ENCODE measurements around the gene HMCN2.

DNA sequence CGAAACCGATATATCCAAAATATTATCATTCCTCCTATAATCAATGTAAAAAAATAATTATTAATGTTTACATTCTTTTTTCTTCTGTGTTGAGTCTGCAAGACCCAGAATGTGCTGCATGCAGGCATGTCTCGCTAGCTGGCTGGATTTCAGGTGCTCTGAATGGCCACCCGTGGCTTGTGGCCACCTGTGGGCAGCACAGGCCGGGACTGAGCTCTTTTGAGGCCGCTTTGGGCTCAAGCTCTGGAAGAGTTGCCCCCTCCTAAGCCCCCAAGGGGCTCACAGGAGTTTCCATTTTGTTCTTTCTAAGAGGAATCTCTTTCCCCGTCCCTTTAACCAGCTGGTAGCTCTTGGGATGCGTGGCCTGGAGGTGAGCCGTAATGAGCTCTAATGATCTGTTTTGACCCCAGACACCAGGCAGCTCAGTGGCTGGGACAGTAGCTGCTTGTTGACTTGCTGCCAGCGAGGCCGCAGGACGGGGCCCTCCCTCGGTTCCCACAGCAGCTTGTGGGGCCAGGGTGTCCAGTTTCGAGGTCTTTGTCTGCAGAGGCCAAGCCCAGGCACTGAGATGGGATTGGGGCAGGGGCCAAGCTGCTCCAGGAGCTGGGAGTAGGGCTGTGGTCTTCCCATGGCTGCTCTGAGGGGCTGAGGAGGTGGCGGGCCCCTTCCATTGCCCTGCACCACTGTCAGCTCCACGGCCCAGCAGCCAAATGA, 200.0 kb downstream of the HMCN2 start:
- TF ChIP-seq EP300 (IDR thresholded peaks at IDR 0.05) = no peak
- TF ChIP-seq, protein P1, sequence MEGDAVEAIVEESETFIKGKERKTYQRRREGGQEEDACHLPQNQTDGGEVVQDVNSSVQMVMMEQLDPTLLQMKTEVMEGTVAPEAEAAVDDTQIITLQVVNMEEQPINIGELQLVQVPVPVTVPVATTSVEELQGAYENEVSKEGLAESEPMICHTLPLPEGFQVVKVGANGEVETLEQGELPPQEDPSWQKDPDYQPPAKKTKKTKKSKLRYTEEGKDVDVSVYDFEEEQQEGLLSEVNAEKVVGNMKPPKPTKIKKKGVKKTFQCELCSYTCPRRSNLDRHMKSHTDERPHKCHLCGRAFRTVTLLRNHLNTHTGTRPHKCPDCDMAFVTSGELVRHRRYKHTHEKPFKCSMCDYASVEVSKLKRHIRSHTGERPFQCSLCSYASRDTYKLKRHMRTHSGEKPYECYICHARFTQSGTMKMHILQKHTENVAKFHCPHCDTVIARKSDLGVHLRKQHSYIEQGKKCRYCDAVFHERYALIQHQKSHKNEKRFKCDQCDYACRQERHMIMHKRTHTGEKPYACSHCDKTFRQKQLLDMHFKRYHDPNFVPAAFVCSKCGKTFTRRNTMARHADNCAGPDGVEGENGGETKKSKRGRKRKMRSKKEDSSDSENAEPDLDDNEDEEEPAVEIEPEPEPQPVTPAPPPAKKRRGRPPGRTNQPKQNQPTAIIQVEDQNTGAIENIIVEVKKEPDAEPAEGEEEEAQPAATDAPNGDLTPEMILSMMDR (IDR thresholded peaks at IDR 0.05) = no peak

Measured in ovary (tissue), 3 donors.